GM19193 (cell line): ENCODE results near the gene SNCA.

Experiments
- POLR2A ChIP-seq: IDR thresholded peaks from 4 replicates; pipeline ENCODE4 v1.6.1; 2011; ENCODE audit not compliant: insufficient read depth, insufficient read length; ENCODE audit errors: extremely low read depth

SNCA gene

GRCh38 chr4:89836897-89837384, at the start of gene SNCA:
SNCA (minus strand) TSS chr4:89837161; CDS start chr4:89835667, 1,494 bp downstream.
- TF ChIP-seq POLR2A: no peak

- TF ChIP-seq POLR2A: no peak
Measured at GRCh38 chr4:89879215-89879614, 42.3 kb upstream of the SNCA start.

GRCh38 chr4:89878611-89879010, 41.6 kb upstream of the SNCA start:
- no peak for TF ChIP-seq POLR2A

- no peak for TF ChIP-seq POLR2A
Measured at GRCh38 chr4:89876548-89876947, 39.6 kb upstream of the SNCA start.

GRCh38 chr4:89871211-89871610, 34.2 kb upstream of the SNCA start:
- TF ChIP-seq POLR2A: no peak

GRCh38 chr4:89868999-89869589, 32.1 kb upstream of the SNCA start:
- TF ChIP-seq POLR2A: no peak

- TF ChIP-seq POLR2A: no peak
Measured at GRCh38 chr4:89868276-89868675, 31.3 kb upstream of the SNCA start.

- no peak for TF ChIP-seq POLR2A
Measured at GRCh38 chr4:89863533-89863932, 26.6 kb upstream of the SNCA start.

GRCh38 chr4:89860971-89861370, 24.0 kb upstream of the SNCA start:
- TF ChIP-seq POLR2A: no peak

GRCh38 chr4:89855236-89855635, 18.3 kb upstream of the SNCA start:
- no peak for TF ChIP-seq POLR2A

GRCh38 chr4:89847571-89848325, 10.8 kb upstream of the SNCA start:
- no peak for TF ChIP-seq POLR2A

- no peak for TF ChIP-seq POLR2A
Measured at GRCh38 chr4:89839558-89839957, 2.6 kb upstream of the SNCA start.

- no peak for TF ChIP-seq POLR2A
Measured at GRCh38 chr4:89837993-89838390, 1.0 kb upstream of the SNCA start.

GRCh38 chr4:89837385-89837992, 528 bp upstream of the SNCA start:
- no peak for TF ChIP-seq POLR2A

- no peak for TF ChIP-seq POLR2A
Measured at GRCh38 chr4:89836031-89836745, 773 bp downstream of the SNCA start.
